Brain microvascular endothelial cell (primary cell): Measurements from ENCODE around the gene CENPA.
"Not testable (repeated sequence)": the region's sequence is repeated elsewhere in the genome, so short reads cannot be mapped to it uniquely, and the experiment has no call there.

Source experiments
- DNase-seq: peaks from one replicate; pipeline ENCODE4 v3.0.0-alpha.2; 2020
- H3K27ac ChIP-seq: fragments of 250-450 bp; sonication (Bioruptor Pico); 2 replicates; pipeline ENCODE4 v1.5.1; 2020; ENCODE audit warnings: mild to moderate bottlenecking, moderate library complexity
- H3K27me3 ChIP-seq: fragments of 250-450 bp; sonication (Bioruptor Pico); replicated peaks from 2 replicates; pipeline ENCODE4 v1.5.1; 2020; ENCODE audit warnings: mild to moderate bottlenecking
- H3K36me3 ChIP-seq: fragments of 250-450 bp; sonication (Bioruptor Pico); replicated peaks from 2 replicates; pipeline ENCODE4 v1.5.1; 2020; ENCODE audit warnings: mild to moderate bottlenecking
- H3K4me3 ChIP-seq: 2 replicates; pipeline ENCODE4 v1.5.1; 2011; ENCODE audit warnings: low read depth, mild to moderate bottlenecking, control low read depth, low read length, moderate library complexity
- CTCF ChIP-seq: IDR thresholded peaks from 2 replicates; pipeline ENCODE4 v1.5.1; 2011; ENCODE audit warnings: low read depth, mild to moderate bottlenecking, moderate library complexity, low read length, control low read depth, inconsistent platforms; ENCODE audit errors: missing control alignments
- in situ Hi-C: cut with HindIII; loops from 2 replicates; pipeline ENCODE4 v1.10.0; 2017; ENCODE audit warnings: low sequenced_read_pairs, low pct_ligation_motif_present

Gene CENPA

DNA sequence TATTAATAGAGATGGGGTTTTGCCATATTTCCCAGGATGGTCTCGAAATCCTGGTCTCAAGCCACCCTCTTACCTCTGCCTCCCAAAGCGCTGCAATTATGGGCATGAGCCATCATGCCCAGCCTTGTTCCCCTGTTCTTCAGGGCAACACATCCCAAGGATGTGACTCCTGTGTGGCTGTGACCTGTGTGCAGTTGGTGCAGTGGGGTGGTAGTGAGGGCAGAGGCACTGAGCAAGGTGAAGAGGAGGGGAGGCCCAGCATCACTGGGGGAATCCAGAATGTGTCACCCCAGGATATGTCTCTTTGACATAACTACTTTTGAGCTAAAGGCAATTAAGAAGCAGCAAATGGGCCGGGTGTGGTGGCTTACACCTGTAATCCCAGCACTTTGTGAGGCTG lies 23.4 kb downstream of the CENPA start:
- Histone ChIP-seq H3K4me3 (no peak overlapping the region), H3K27ac (no peak overlapping the region), H3K36me3 (no peaks in the 10 kb centered on the region), H3K27me3 (peaks cover 2% of the 10 kb centered on the region)
- DNase-seq: no peak
- in situ Hi-C loops: no loop called here
- no peak for TF ChIP-seq CTCF

DNA sequence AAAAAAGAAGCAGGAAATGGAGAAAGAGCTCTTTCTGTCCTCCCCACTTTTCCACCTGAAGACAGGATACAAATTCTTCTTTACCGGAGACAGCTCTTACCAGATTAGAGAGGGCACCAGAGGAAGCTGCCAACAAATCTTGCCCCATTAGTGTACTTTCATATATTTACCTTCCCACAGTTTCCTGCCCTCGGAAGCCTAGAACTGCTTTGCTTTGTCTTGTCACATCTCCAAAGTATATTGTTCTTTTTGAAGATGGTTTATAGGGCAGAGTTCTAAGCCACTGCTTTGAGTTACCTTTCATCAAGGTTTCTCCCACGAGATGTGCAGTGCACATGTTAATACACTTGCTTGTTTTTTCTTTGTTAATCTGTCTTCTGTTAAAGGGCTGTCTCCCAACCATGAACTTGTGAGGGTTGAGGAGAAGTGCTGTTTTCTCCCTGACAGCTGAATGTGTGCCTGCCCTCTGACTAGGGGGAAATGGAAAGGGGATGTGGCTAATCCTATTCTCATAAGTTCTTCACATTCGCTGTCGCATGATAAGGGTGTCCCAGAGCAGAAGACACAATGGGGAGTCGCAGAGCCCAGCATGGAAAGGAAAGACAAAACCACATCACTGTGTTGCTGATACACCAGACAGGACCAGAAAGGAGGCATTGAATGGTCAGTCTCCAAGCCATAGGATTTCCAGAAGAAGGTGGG lies 24.2 kb downstream of the CENPA start:
- no peak for DNase-seq
- no peak overlapping the region for H3K4me3 ChIP-seq
- no peak overlapping the region for H3K27ac ChIP-seq
- in situ Hi-C loops: no loop called here
- peaks cover 2% of the 10 kb centered on the region for H3K27me3 ChIP-seq
- no peaks in the 10 kb centered on the region for H3K36me3 ChIP-seq
- no peak for TF ChIP-seq CTCF

- in situ Hi-C loops: no loop called here
- TF ChIP-seq CTCF: no peak
- no peak for DNase-seq
Observed at GRCh38 chr2:26811261-26811660, 25.4 kb downstream of the CENPA start.

DNA sequence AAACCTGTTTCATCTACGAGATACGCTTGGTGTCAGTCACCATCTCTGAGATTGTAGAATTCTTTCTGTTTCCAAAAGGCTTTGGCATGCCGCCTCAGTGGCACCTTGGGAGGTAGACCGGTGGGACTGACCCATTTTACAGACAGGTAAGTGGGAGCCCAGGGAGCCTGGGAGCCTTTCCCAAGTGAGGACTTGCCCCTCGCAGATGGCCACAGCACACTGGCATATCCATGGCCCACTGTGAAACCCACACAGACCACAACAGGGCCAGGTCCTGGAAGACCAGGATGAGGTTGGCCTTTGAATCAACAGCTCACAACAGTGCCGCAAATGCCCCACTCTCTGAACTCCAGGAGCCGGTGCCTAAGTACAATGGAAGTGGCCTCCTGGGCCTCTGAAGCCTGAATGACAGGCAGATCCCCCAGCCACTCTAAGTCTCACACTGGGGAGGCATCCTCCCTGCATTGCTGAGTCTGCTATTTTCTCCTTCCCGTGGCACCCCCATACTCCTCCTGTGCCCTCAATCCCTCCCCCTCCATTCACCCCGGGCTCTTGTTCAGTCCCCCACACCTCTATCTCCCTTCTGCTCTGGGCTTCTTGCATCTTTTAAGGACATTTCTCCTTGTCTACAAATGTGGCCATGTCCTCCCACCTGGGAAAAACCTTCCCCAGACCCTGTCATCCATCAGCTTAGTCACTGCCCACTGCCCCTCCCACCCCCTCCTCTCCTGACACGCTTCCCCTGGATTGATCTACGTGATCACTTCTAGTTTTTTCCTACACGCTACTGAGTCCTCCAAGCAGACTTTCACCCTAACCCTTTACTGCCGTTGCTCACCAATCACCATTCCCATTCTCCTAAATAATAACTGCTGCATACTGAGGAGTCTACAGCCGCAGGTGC lies 26.2 kb downstream of the CENPA start:
- Histone ChIP-seq H3K4me3 (no peak overlapping the region), H3K27me3 (peaks cover 2% of the 10 kb centered on the region), H3K36me3 (no peaks in the 10 kb centered on the region), H3K27ac (no peak overlapping the region)
- no peak for TF ChIP-seq CTCF
- in situ Hi-C loops: no loop called here
- DNase-seq: no peak

More at GRCh38 chr2:26811261-26811660, 25.4 kb downstream of the CENPA start:
- no peaks in the 10 kb centered on the region for H3K36me3 ChIP-seq
- peaks cover 2% of the 10 kb centered on the region for H3K27me3 ChIP-seq
- H3K4me3 ChIP-seq: no peak overlapping the region
- no peak overlapping the region for H3K27ac ChIP-seq

DNA sequence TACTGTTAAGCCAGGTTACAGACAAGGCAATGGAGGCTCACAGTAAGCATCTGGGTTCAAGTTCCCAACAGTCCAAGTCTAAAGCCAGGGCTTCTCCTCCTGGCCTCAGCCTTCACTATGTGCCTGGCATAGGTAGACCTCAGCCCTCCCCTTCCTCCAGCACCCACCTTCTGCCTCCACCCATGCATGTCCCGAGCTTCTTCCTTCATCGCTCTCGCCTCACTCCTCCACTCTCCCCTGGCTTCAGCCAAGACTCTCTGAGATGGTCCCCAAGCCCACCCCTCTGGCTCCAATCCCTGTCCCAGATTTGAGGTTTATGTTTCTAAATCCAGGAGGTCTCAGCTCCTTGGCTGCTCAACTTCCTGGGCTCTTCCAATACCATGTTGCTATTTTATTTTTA lies 26.9 kb downstream of the CENPA start:
- in situ Hi-C loops: no loop called here
- no peak for TF ChIP-seq CTCF
- H3K27me3 ChIP-seq: peaks cover 2% of the 10 kb centered on the region
- no peak overlapping the region for H3K27ac ChIP-seq
- H3K36me3 ChIP-seq: no peaks in the 10 kb centered on the region
- DNase-seq: no peak
- H3K4me3 ChIP-seq: no peak overlapping the region

DNA sequence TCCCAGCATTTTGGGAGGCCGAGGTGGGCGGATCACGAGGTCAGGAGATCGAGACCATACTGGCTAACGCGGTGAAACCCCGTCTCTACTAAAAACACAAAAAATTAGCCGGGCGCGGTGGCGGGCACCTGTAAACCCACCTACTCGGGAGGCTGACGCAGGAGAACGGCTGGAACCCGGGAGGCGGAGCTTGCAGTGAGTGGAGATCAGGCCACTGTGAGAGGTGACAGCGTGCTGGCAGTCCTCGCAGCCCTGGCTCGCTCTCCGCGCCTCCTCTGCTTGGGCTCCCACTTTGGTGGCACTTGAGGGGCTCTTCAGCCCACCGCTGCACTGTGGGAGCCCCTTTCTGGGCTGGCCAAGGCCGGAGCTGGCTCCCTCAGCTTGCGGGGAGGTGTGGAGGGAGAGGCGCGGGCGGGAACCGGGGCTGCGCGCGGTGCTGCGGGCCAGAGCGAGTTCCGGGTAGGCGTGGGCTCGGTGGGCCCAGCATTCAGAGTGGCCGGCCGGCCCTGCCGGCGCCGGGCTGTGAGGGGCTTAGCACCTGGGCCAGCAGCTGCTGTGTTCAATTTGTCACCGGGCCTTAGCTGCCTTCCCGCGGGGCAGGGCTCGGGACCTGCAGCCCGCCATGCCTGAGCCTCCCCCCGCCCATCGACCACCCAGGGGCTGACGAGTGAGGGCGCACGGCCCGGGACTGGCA lies 28.4 kb downstream of the CENPA start:
- in situ Hi-C loops, H3K36me3 ChIP-seq, H3K27ac ChIP-seq, DNase-seq, H3K27me3 ChIP-seq, H3K4me3 ChIP-seq: not testable (repeated sequence)
